Glomerular visceral epithelial cell (primary cell): Measurements from ENCODE around the gene TRMT11.
"Not testable (repeated sequence)": the region's sequence is repeated elsewhere in the genome, so short reads cannot be mapped to it uniquely, and the experiment has no call there.

Experiments
- DNase-seq: peaks from one replicate; pipeline ENCODE4 v3.0.0-alpha.2; 2016; ENCODE audit errors: extremely low spot score

TRMT11 gene

GRCh38 chr6:125991653-125992052 is 5.3 kb downstream of the TRMT11 start:
- DNase-seq = no peak

GRCh38 chr6:125994670-125995488 is 8.5 kb downstream of the TRMT11 start:
- DNase-seq = no peak

- DNase-seq = peak; percentile 73
Measured at GRCh38 chr6:125995972-125996580, 9.7 kb downstream of the TRMT11 start.

GRCh38 chr6:126002755-126003679 is 16.7 kb downstream of the TRMT11 start:
- DNase-seq = no peak

GRCh38 chr6:126007800-126008199 is 21.5 kb downstream of the TRMT11 start:
- DNase-seq = no peak

- DNase-seq = no peak
Measured at GRCh38 chr6:126010040-126010439, 23.7 kb downstream of the TRMT11 start.

- no peak for DNase-seq
Measured at GRCh38 chr6:126015863-126016262, 29.5 kb downstream of the TRMT11 start.

GRCh38 chr6:126016591-126016990 is 30.3 kb downstream of the TRMT11 start:
- no peak for DNase-seq

- no peak for DNase-seq
Measured at GRCh38 chr6:126017668-126018067, 31.3 kb downstream of the TRMT11 start.

GRCh38 chr6:126020305-126021050 is 34.1 kb downstream of the TRMT11 start:
- no peak for DNase-seq

- DNase-seq = not testable (repeated sequence)
Measured at GRCh38 chr6:126023474-126023873, 37.1 kb downstream of the TRMT11 start.

- no peak for DNase-seq
Measured at GRCh38 chr6:126026001-126026400, 39.7 kb downstream of the TRMT11 start.

GRCh38 chr6:126027601-126028000 is 41.3 kb downstream of the TRMT11 start:
- no peak for DNase-seq

GRCh38 chr6:126030045-126030444 is 43.7 kb downstream of the TRMT11 start:
- no peak for DNase-seq

GRCh38 chr6:126033696-126034095 is 47.4 kb downstream of the TRMT11 start:
- DNase-seq = peak; percentile 65

- no peak for DNase-seq
Measured at GRCh38 chr6:126034656-126035055, 48.3 kb downstream of the TRMT11 start.

GRCh38 chr6:126035764-126036163 is 49.4 kb downstream of the TRMT11 start:
- DNase-seq = no peak

- DNase-seq = no peak
Measured at GRCh38 chr6:126038234-126038633, 51.9 kb downstream of the TRMT11 start.

GRCh38 chr6:126039284-126039683 is 52.9 kb downstream of the TRMT11 start:
- DNase-seq = peak; percentile 58

- no peak for DNase-seq
Measured at GRCh38 chr6:126040394-126040793, 54.1 kb downstream of the TRMT11 start.

- peak; percentile 72 for DNase-seq
Measured at GRCh38 chr6:126040826-126041225, 54.5 kb downstream of the TRMT11 start.

GRCh38 chr6:126041516-126041915 is 55.2 kb downstream of the TRMT11 start:
- no peak for DNase-seq
